ENCODE results near the gene RAB11FIP4. TPM values are rescaled to one million over a fixed set of nuclear protein-coding genes. Genes with fewer than 3 reads are reported as not detected.

RAB11FIP4 gene
- total and polyA plus RNA-seq, 4 donors, result 1.5 to 16.0 (median 3.3) TPM

DNA sequence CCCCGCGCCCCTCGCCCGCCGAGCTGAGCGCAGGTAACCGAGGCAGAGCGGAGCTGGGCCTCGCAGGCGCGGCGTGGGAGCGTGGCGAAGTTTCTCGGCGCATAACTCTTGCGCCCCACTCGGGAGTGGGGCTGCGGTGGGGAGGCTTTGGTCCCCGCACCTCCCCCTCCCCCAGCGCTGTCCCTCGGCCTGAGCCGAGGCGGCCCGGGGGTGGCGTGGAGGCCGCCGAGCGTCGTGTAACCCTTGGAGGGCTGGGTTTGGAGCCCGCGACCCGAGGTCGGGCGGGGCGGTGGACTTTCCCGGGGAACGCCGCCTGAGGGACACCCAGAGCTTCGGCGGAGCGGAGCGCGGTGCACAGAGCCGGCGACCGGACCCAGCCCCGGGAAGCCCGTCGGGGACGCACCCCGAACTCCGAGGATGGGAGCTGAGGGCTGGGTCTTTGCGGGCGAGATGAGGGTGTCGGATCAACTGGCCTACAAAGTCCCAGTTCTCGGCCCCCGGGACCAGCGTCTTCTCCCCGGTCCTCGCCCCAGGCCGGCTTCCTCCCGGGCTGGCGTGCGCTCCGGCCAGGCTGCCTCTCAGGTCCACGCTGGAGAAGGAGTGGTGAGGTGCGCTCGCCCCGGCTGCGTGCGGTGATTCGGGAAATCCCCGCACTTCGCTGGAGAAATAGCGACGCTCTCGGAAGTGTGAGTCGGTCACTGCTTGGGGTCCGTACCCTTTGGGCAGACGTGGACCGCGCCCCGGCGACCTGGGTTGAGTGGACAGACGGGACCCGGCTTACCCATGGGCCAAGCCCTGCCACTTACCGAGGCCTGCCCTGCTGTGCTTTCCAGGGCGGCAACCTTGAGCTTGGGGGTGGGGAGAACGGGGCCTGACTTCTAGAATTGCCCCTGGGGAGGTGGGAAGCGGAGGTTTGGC, 168.4 kb downstream of the RAB11FIP4 start:
- H3K36me3 ChIP-seq (ENCODE audit: control insufficient read depth in 4 of 4, insufficient read depth in 3 of 4, low read depth in 1 of 4, low read length in 3 of 4), result no peaks in the 10 kb centered on the region
- H3K27ac ChIP-seq (ENCODE audit: low read depth in 1 of 2, low read length in 2 of 2), result peak overlapping the region; percentile 96 to 97
- H3K4me1 ChIP-seq (ENCODE audit: control insufficient read depth in 4 of 4, insufficient read depth in 4 of 4, low read length in 3 of 4), result peaks cover 8 to 50% (median 36%) of the 10 kb centered on the region in 4 donors
- 10% methylated on average over 91 of the region's 91 CpGs for WGBS
- no peak for DNase-seq (ENCODE audit: low spot score)
- no peaks in the 10 kb centered on the region for H3K27me3 ChIP-seq (ENCODE audit: control insufficient read depth in 4 of 4, insufficient read depth in 4 of 4, low read length in 3 of 4)
- H3K9me3 ChIP-seq (ENCODE audit: control insufficient read depth in 4 of 4, low read length in 3 of 4), result no peaks in the 10 kb centered on the region
- peak overlapping the region; percentile 71 to 75 (median 72) for H3K4me3 ChIP-seq (ENCODE audit: low read depth in 1 of 3, low read length in 3 of 3)
- H3K9ac ChIP-seq (ENCODE audit: low read depth in 1 of 2, low read length in 2 of 2), result peak overlapping the region; percentile 55 to 75
- peak in 1 of 2 donors; percentile 17 for TF ChIP-seq RAD21 (IDR thresholded peaks at IDR 0.05)
- TF ChIP-seq, protein P1, sequence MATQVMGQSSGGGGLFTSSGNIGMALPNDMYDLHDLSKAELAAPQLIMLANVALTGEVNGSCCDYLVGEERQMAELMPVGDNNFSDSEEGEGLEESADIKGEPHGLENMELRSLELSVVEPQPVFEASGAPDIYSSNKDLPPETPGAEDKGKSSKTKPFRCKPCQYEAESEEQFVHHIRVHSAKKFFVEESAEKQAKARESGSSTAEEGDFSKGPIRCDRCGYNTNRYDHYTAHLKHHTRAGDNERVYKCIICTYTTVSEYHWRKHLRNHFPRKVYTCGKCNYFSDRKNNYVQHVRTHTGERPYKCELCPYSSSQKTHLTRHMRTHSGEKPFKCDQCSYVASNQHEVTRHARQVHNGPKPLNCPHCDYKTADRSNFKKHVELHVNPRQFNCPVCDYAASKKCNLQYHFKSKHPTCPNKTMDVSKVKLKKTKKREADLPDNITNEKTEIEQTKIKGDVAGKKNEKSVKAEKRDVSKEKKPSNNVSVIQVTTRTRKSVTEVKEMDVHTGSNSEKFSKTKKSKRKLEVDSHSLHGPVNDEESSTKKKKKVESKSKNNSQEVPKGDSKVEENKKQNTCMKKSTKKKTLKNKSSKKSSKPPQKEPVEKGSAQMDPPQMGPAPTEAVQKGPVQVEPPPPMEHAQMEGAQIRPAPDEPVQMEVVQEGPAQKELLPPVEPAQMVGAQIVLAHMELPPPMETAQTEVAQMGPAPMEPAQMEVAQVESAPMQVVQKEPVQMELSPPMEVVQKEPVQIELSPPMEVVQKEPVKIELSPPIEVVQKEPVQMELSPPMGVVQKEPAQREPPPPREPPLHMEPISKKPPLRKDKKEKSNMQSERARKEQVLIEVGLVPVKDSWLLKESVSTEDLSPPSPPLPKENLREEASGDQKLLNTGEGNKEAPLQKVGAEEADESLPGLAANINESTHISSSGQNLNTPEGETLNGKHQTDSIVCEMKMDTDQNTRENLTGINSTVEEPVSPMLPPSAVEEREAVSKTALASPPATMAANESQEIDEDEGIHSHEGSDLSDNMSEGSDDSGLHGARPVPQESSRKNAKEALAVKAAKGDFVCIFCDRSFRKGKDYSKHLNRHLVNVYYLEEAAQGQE (IDR thresholded peaks at IDR 0.05), result no peak

DNA sequence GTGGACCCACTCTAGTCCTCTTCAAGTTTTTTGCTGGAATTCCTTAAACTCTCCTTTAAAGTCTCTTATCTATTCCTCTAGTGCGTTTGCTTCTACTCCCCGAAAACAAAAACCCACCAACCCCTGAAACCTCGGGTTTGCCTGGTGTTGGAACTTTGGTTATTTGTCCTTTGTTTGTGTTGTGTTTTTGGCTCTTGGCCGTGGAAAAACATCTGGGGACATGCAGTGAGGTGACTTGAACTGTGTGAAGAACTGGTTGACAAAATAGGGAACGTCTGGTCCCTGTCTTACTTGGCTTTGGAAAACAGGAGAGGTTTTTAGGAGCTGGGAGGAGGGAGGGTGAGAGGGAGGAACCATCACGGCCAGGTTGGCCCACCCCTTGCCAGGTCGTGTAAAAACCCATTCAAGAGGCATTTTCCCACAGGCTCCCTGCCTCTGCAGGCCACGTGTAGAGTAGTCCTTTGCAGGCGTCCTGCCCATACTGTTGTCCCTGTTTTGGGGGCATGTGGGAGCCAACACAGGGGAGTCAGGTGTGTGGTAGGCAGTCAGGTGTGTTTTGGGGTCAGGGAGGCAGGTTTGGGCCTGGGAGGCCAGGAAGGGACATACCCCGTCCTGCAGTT, 169.3 kb downstream of the RAB11FIP4 start:
- TF ChIP-seq JUND (IDR thresholded peaks at IDR 0.05), result no peak
- TF ChIP-seq, protein P2, sequence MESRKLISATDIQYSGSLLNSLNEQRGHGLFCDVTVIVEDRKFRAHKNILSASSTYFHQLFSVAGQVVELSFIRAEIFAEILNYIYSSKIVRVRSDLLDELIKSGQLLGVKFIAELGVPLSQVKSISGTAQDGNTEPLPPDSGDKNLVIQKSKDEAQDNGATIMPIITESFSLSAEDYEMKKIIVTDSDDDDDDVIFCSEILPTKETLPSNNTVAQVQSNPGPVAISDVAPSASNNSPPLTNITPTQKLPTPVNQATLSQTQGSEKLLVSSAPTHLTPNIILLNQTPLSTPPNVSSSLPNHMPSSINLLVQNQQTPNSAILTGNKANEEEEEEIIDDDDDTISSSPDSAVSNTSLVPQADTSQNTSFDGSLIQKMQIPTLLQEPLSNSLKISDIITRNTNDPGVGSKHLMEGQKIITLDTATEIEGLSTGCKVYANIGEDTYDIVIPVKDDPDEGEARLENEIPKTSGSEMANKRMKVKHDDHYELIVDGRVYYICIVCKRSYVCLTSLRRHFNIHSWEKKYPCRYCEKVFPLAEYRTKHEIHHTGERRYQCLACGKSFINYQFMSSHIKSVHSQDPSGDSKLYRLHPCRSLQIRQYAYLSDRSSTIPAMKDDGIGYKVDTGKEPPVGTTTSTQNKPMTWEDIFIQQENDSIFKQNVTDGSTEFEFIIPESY (IDR thresholded peaks at IDR 0.05), result no peak
- no peak for TF ChIP-seq TAF1 (conservative IDR thresholded peaks at IDR 0.05)
- TF ChIP-seq SP1 (IDR thresholded peaks at IDR 0.05), result peak; percentile 49
- peak; percentile 36 for TF ChIP-seq YY1 (IDR thresholded peaks at IDR 0.05)
- TF ChIP-seq FOXA1 (IDR thresholded peaks at IDR 0.05), result no peak
- TF ChIP-seq RXRA (IDR thresholded peaks at IDR 0.05), result peak in 1 of 2 donors; percentile 46
- peak in 1 of 2 donors; percentile 37 for TF ChIP-seq RAD21 (IDR thresholded peaks at IDR 0.05)
- TF ChIP-seq GABPA (IDR thresholded peaks at IDR 0.05 in 1 of 2, conservative IDR thresholded peaks at IDR 0.05 in 1 of 2), result no peak
- TF ChIP-seq NR2F2 (IDR thresholded peaks at IDR 0.05), result no peak
- TF ChIP-seq FOXA2 (IDR thresholded peaks at IDR 0.05), result no peak
- peak in 1 of 2 donors; percentile 7 for TF ChIP-seq HNF4A (conservative IDR thresholded peaks at IDR 0.05)
- TF ChIP-seq EGR1 (IDR thresholded peaks at IDR 0.05; ENCODE audit: low read depth in 2 of 2), result no peak
- H3K9me3 ChIP-seq (ENCODE audit: control insufficient read depth in 4 of 4, low read length in 3 of 4), result no peaks in the 10 kb centered on the region
- peak overlapping the region; percentile 71 to 75 (median 72) for H3K4me3 ChIP-seq (ENCODE audit: low read depth in 1 of 3, low read length in 3 of 3)
- H3K27ac ChIP-seq (ENCODE audit: low read depth in 1 of 2, low read length in 2 of 2), result peak overlapping the region; percentile 96 to 97
- peak overlapping the region; percentile 61 to 75 for H3K9ac ChIP-seq (ENCODE audit: low read depth in 1 of 2, low read length in 2 of 2)
- no peak for DNase-seq (ENCODE audit: low spot score)
- no peaks in the 10 kb centered on the region for H3K27me3 ChIP-seq (ENCODE audit: control insufficient read depth in 4 of 4, insufficient read depth in 4 of 4, low read length in 3 of 4)
- H3K36me3 ChIP-seq (ENCODE audit: control insufficient read depth in 4 of 4, insufficient read depth in 3 of 4, low read depth in 1 of 4, low read length in 3 of 4), result no peaks in the 10 kb centered on the region
- WGBS, result 18% methylated on average over 10 of the region's 10 CpGs
- peaks cover 15 to 59% (median 43%) of the 10 kb centered on the region in 4 donors for H3K4me1 ChIP-seq (ENCODE audit: control insufficient read depth in 4 of 4, insufficient read depth in 4 of 4, low read length in 3 of 4)

All from liver (tissue), 9 donors.